CD4-positive, alpha-beta T cell treated with Interferon gamma for 1 hour (primary cell): ENCODE results near the gene ARSB.

Source experiments
- DNase-seq: peaks from one replicate; pipeline ENCODE4 v3.0.0-alpha.2; 2020

The ARSB gene

GRCh38 chr5:78985116-78985724 is at the start of gene ARSB:
Gene ARSB (minus strand): TSS chr5:78985310. CDS start chr5:78985248, 62 bp downstream.
- DNase-seq = peak; percentile 65

- no peak for DNase-seq
Observed at GRCh38 chr5:79032782-79033181, 47.7 kb upstream of the ARSB start.

GRCh38 chr5:79032031-79032695 is 47.1 kb upstream of the ARSB start:
- DNase-seq = no peak

GRCh38 chr5:79031485-79031867 is 46.4 kb upstream of the ARSB start:
- DNase-seq = no peak

GRCh38 chr5:79030663-79031484 is 45.8 kb upstream of the ARSB start:
- DNase-seq = no peak

GRCh38 chr5:79025054-79025472 is 40.0 kb upstream of the ARSB start:
- peak; percentile 6 for DNase-seq

GRCh38 chr5:79023947-79024346 is 38.8 kb upstream of the ARSB start:
- DNase-seq = no peak

GRCh38 chr5:79023348-79023747 is 38.2 kb upstream of the ARSB start:
- no peak for DNase-seq

GRCh38 chr5:79022771-79023170 is 37.7 kb upstream of the ARSB start:
- DNase-seq = no peak

GRCh38 chr5:79021753-79022152 is 36.6 kb upstream of the ARSB start:
- no peak for DNase-seq

- peak; percentile 23 for DNase-seq
Observed at GRCh38 chr5:79020861-79021561, 35.9 kb upstream of the ARSB start.

GRCh38 chr5:79014631-79015030 is 29.5 kb upstream of the ARSB start:
- no peak for DNase-seq

GRCh38 chr5:79011869-79012268 is 26.8 kb upstream of the ARSB start:
- DNase-seq = no peak

- DNase-seq = no peak
Observed at GRCh38 chr5:79011219-79011836, 26.2 kb upstream of the ARSB start.

GRCh38 chr5:79008362-79008761 is 23.3 kb upstream of the ARSB start:
- DNase-seq = no peak

GRCh38 chr5:79007872-79008271 is 22.8 kb upstream of the ARSB start:
- DNase-seq = no peak

GRCh38 chr5:79005936-79006631 is 21.0 kb upstream of the ARSB start:
- no peak for DNase-seq

- DNase-seq = no peak
Observed at GRCh38 chr5:79005151-79005550, 20.0 kb upstream of the ARSB start.

GRCh38 chr5:79002374-79002773 is 17.3 kb upstream of the ARSB start:
- DNase-seq = no peak

- no peak for DNase-seq
Observed at GRCh38 chr5:79001471-79001870, 16.4 kb upstream of the ARSB start.

- no peak for DNase-seq
Observed at GRCh38 chr5:78997090-78997489, 12.0 kb upstream of the ARSB start.

GRCh38 chr5:78995521-78996007 is 10.5 kb upstream of the ARSB start:
- no peak for DNase-seq
